AG09319 (cell line): ENCODE data around the gene PHACTR4.
"Not testable (repeated sequence)": the region's sequence is repeated elsewhere in the genome, so short reads cannot be mapped to it uniquely, and the experiment has no call there.

Source experiments
- DNase-seq: peaks from one replicate; pipeline ENCODE4 v3.0.0-alpha.2; 2010; ENCODE audit warnings: low read depth; ENCODE audit errors: extremely low read depth
- TF ChIP-seq, protein P1 (sequence below): IDR thresholded peaks from 2 replicates; pipeline ENCODE4 v1.5.1; 2011; ENCODE audit warnings: low read depth, mild to moderate bottlenecking, inconsistent platforms, low read length, moderate library complexity

The PHACTR4 gene

DNA sequence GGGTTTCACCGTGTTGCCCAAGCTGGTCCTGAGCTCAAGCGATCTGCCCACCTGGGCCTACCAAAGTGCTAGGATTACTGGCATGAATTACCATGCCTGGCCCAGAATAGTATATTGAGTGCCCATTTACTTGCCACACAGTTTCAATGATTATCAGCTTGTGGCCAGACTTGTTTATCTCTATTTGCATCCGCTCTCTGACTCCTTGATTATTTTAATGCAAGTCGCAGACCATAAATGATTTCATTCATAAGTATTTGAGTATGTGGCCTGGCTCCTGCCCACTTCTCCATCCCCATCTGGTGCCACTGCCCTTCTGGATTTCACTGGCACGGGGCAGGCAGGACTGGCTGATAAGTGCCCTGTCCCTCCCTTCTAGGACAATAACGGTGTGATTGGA lies 165.1 kb downstream of the PHACTR4 start:
- TF ChIP-seq, protein P1, sequence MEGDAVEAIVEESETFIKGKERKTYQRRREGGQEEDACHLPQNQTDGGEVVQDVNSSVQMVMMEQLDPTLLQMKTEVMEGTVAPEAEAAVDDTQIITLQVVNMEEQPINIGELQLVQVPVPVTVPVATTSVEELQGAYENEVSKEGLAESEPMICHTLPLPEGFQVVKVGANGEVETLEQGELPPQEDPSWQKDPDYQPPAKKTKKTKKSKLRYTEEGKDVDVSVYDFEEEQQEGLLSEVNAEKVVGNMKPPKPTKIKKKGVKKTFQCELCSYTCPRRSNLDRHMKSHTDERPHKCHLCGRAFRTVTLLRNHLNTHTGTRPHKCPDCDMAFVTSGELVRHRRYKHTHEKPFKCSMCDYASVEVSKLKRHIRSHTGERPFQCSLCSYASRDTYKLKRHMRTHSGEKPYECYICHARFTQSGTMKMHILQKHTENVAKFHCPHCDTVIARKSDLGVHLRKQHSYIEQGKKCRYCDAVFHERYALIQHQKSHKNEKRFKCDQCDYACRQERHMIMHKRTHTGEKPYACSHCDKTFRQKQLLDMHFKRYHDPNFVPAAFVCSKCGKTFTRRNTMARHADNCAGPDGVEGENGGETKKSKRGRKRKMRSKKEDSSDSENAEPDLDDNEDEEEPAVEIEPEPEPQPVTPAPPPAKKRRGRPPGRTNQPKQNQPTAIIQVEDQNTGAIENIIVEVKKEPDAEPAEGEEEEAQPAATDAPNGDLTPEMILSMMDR: no peak
- no peak for DNase-seq

DNA sequence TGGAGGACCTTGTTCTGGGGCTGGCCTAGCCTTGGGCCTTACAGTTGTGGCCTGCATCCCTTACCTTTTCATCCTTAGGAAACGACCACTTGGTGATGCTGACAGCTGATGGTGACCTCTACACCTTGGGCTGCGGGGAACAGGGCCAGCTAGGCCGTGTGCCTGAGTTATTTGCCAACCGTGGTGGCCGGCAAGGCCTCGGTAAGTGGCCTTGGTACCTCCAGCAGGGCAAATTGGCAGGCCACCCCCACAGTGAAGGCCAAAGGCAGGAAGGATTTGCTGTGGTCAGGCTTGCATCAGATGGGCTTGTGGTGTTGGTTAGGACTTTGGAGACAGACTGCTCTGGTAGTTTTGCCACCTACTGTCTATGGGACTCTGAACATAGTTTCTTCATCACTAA lies 165.6 kb downstream of the PHACTR4 start:
- no peak for DNase-seq
- TF ChIP-seq, protein P1: no peak

DNA sequence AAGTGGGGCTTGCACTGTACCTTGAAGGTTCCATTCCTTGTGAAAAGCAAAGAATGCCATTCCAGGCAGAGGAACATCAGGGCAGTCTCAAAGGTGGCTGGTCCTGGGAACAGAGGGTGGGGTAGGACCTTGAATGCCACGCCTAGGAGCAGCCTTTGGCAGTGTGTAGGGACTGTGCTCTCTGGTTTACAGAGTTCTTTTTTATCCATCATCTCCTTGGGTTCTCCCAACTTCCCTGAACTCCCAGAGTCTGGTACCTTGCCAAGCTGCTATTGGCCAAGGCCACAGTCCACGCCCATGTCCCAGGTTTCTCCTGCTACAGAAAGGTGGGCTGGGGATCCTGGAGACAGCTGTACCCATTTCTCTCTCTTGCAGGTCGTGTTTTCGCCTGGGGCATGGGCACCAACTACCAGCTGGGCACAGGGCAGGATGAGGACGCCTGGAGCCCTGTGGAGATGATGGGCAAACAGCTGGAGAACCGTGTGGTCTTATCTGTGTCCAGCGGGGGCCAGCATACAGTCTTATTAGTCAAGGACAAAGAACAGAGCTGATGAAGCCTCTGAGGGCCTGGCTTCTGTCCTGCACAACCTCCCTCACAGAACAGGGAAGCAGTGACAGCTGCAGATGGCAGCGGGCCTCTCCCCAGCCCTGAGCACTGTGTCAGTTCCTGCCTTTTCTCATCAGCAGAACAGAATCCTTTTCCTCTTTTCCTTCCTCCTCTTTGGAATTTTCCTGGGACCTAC lies 168.1 kb downstream of the PHACTR4 start:
- TF ChIP-seq, protein P1: no peak

DNA sequence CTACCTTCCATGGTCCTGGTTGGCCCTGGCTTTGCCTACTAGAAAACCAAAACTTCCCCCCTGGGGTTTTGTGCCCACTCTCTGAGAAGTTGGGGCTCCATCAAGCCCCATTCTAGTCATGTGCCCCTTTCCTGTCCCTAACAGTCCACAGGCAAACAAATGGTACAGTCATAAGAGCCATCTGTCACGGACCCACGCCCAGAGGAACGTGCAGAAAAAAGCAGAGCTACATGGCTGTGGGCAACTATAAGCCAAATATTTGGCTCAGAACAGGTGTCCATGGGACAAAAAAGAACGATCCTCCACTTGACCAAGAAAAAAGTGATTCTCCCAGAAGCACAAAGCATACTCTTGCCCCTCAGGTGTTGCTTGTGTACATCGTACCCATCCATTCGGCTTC lies 168.7 kb downstream of the PHACTR4 start:
- TF ChIP-seq, protein P1: no peak
- no peak for DNase-seq

More for the DNA sequence above, 168.1 kb downstream of the PHACTR4 start:
- no peak for DNase-seq

DNA sequence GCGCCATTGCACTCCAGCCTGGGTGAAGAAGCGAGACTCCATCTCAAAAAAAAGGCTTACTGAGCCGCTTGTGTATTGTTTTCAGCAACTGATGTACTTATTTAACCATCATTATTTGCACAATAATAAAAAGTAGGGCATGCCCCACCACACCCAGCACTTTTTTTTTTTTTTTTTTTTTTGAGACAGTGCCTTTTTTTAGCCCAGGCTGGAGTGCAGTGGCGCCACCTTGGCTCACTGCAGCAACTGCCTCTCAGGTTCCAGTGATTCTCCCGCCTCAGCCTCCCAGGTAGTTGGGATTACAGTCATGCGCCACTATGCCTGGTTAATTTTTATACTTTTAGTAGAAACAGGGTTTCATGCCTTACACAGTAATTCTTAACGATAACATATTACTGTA lies 171.1 kb downstream of the PHACTR4 start:
- TF ChIP-seq, protein P1: peak; percentile 7; the same call in 1 of the 2 replicates
- no peak for DNase-seq

DNA sequence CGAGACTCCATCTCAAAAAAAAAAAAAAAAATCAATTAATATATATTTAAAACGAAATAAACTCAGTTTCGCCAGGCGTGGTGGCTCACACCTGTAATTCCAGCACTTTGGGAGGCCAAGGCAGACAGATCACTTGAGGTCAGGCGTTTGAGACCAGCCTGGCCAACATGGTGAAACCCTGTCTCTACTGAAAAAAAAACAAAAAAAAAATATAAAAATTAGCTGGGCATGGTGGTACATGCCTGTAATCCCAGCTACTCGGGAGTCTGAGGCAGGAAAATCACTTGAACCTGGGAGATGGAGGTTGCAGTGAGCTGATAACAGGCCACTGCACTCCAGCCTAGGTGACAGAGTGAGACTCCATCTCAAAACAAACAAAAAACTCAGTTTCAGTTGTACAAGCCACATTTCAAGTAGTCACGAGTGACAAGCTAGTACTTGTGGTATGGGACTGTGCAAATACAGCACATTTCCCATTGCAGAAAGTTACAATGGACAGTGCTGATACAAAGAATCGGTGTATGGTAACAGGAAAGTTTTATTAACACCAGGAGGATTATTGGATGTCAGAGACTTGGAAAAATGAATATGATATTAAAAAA lies 172.0 kb downstream of the PHACTR4 start:
- not testable (repeated sequence) for DNase-seq

DNA sequence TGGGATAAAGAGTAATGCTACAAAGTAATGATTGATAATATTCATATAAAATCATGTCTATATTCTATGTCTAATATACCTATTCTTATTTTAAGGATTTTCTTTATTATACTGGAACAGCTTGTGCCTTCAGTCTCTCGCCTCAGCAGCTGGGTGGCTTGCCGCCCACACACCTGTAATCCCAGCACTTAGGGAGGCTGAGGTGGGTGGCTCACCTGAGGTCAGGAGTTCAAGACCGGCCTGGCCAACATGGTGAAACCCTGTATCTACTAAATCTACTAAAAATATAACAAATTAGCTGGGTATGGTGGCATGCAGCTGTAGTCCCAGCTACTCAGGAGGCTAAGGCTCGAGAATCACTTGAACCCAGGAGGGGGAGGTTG lies 175.7 kb downstream of the PHACTR4 start:
- DNase-seq: no peak
- TF ChIP-seq, protein P1: no peak
